OCI-LY1 (cell line): ENCODE data around the gene SGMS2.

Source experiments
- H2AFZ ChIP-seq: fragments of 200-600 bp; sonication (generic), shearing (Covaris generic); 2 replicates; pipeline ENCODE4 v1.6.0; 2014; ENCODE audit warnings: antibody characterized with exemption, mild to moderate bottlenecking, low read length
- H3F3A ChIP-seq: fragments of 200-600 bp; sonication (generic), shearing (Covaris generic); 2 replicates; pipeline ENCODE4 v1.6.0; 2014; ENCODE audit warnings: mild to moderate bottlenecking, antibody characterized with exemption, low read length, moderate library complexity; ENCODE audit not compliant: insufficient read depth
- H3K27ac ChIP-seq: fragments of 200-600 bp; sonication (generic); 2 replicates; pipeline ENCODE4 v1.5.1; 2014; ENCODE audit warnings: low read length, mixed run types, mild to moderate bottlenecking, low read depth; ENCODE audit not compliant: poor library complexity, severe bottlenecking
- H3K27me3 ChIP-seq: fragments of 200-600 bp; sonication (generic); 2 replicates; pipeline ENCODE4 v1.6.0; 2014; ENCODE audit warnings: antibody characterized with exemption, mild to moderate bottlenecking, low read length, moderate library complexity; ENCODE audit not compliant: insufficient read depth
- H3K36me3 ChIP-seq: fragments of 200-600 bp; sonication (generic); 2 replicates; pipeline ENCODE4 v1.6.1; 2014; ENCODE audit warnings: mild to moderate bottlenecking, antibody characterized with exemption, low read length, moderate library complexity, mixed read lengths; ENCODE audit not compliant: insufficient read depth
- H3K4me1 ChIP-seq: fragments of 200-600 bp; sonication (generic); 2 replicates; pipeline ENCODE4 v1.5.1; 2014; ENCODE audit warnings: mild to moderate bottlenecking, low read length, moderate library complexity; ENCODE audit not compliant: insufficient read depth, severe bottlenecking
- H3K4me2 ChIP-seq: fragments of 200-600 bp; sonication (generic), shearing (Covaris generic); 2 replicates; pipeline ENCODE4 v1.6.1; 2014; ENCODE audit warnings: low read length
- H3K4me3 ChIP-seq: fragments of 200-600 bp; sonication (generic); 2 replicates; pipeline ENCODE4 v1.5.1; 2014; ENCODE audit warnings: low read length, low read depth, mild to moderate bottlenecking, mixed read lengths; ENCODE audit not compliant: poor library complexity, severe bottlenecking
- H3K79me2 ChIP-seq: fragments of 200-600 bp; shearing (Covaris generic); 2 replicates; pipeline ENCODE4 v1.6.1; 2016; ENCODE audit warnings: mixed run types, low read length, mixed read lengths; ENCODE audit not compliant: insufficient read depth
- H3K9ac ChIP-seq: fragments of 200-600 bp; sonication (generic), shearing (Covaris generic); 2 replicates; pipeline ENCODE4 v1.6.1; 2014; ENCODE audit warnings: mild to moderate bottlenecking, low read length, mixed read lengths
- H3K9me2 ChIP-seq: fragments of 200-600 bp; sonication (generic), shearing (Covaris generic); 2 replicates; pipeline ENCODE4 v1.6.1; 2014; ENCODE audit warnings: low read depth, mild to moderate bottlenecking, low read length, mixed read lengths
- H3K9me3 ChIP-seq: fragments of 200-600 bp; shearing (Covaris generic); 2 replicates; pipeline ENCODE4 v1.6.1; 2014; ENCODE audit warnings: low read length, mixed read lengths
- H4K20me1 ChIP-seq: fragments of 200-600 bp; sonication (generic), shearing (Covaris generic); 2 replicates; pipeline ENCODE4 v1.6.0; 2016; ENCODE audit warnings: mild to moderate bottlenecking, low read length; ENCODE audit not compliant: insufficient read depth
- CTCF ChIP-seq: fragments of 200-600 bp; sonication (generic), shearing (Covaris generic); IDR thresholded peaks from 2 replicates; pipeline ENCODE4 v1.5.1; 2017; ENCODE audit warnings: mild to moderate bottlenecking, antibody characterized with exemption, low read length, moderate library complexity, mixed read lengths
- EZH2 ChIP-seq: fragments of 200-600 bp; sonication (generic), shearing (Covaris generic); IDR thresholded peaks from 2 replicates; pipeline ENCODE4 v1.8.0; 2017; ENCODE audit warnings: borderline replicate concordance, mixed run types, mild to moderate bottlenecking, antibody characterized with exemption, low read length, moderate library complexity, mixed read lengths

The SGMS2 gene

DNA sequence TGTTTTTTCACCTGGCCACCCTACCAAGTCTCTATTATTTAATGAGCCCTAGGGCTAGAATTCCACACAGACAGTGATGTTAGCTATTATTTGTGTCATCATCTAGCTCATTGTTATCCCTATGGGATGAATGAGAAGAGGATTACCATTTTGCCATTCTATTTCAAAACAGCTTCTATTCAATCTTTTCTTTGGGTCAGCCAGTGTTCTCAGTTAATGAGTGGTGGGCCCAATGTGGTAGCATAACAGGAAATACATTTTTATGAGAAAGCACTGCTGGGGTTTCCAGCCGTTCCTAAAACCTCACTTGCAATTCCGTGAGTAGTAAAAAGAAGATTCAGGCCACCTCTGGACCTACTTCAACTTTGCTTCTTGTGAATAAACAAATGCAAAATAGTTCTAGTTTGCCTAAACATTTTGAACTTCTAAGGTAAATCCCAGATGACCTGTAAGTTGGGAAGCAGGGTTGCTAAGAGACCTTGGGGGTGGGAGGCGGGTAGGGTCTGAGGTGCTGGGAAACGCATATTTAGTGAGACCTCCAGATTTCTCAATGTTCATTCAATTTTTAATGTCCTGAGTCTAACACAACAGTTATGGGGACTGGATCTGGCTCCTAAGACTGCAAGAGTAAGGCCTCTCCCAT lies 81.8 kb downstream of the SGMS2 start:
- H3K27ac ChIP-seq: no peak overlapping the region

DNA sequence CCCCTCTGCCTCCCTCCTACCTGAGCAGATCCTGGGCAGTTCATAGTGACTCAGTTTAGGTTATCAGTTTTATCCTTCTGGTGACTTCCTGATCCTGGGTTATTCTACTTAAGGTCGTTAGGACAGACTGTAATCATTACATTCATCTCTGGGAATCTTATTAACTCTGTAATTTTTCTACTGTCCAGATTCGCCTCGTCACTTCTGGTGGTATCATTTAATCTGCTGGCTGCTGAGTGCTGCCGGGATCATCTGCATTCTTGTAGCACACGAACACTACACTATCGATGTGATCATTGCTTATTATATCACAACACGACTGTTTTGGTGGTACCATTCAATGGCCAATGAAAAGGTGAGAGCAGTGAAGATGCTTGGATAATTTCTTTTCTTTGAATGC lies 83.6 kb downstream of the SGMS2 start:
- Histone ChIP-seq H3K27ac (no peak overlapping the region), H2AFZ (no peak overlapping the region), H3K9me3 (no peaks in the 10 kb centered on the region), H3K4me1 (no peaks in the 10 kb centered on the region), H3K9me2 (no peaks in the 10 kb centered on the region), H3K79me2 (no peaks in the 10 kb centered on the region), H3K4me3 (no peak overlapping the region), H3F3A (no peaks in the 10 kb centered on the region), H3K9ac (no peak overlapping the region), H3K36me3 (no peaks in the 10 kb centered on the region), H3K4me2 (no peak overlapping the region), H4K20me1 (no peaks in the 10 kb centered on the region), H3K27me3 (no peaks in the 10 kb centered on the region; the same call in 1 of the 2 replicates)
- no peak for TF ChIP-seq CTCF
- no peak for TF ChIP-seq EZH2

More for the DNA sequence above, 81.8 kb downstream of the SGMS2 start:
- Histone ChIP-seq H3K9ac (no peak overlapping the region), H3K27me3 (no peaks in the 10 kb centered on the region; the same call in 1 of the 2 replicates), H3K4me2 (no peak overlapping the region), H3K36me3 (no peaks in the 10 kb centered on the region), H3F3A (no peaks in the 10 kb centered on the region), H3K79me2 (no peaks in the 10 kb centered on the region), H3K4me3 (no peak overlapping the region), H4K20me1 (no peaks in the 10 kb centered on the region), H3K9me2 (no peaks in the 10 kb centered on the region), H2AFZ (no peak overlapping the region), H3K4me1 (no peaks in the 10 kb centered on the region), H3K9me3 (no peaks in the 10 kb centered on the region)
- TF ChIP-seq CTCF (no peak), EZH2 (no peak)

GRCh38 chr4:107913283-107913899 lies 88.7 kb downstream of the SGMS2 start:
- no peaks in the 10 kb centered on the region for H4K20me1 ChIP-seq
- H3K4me3 ChIP-seq: no peak overlapping the region
- H3K27me3 ChIP-seq: no peaks in the 10 kb centered on the region; the same call in 1 of the 2 replicates
- H3K9ac ChIP-seq: no peak overlapping the region
- no peaks in the 10 kb centered on the region for H3K79me2 ChIP-seq
- H3K9me3 ChIP-seq: no peaks in the 10 kb centered on the region
- H3K9me2 ChIP-seq: no peaks in the 10 kb centered on the region
- no peaks in the 10 kb centered on the region for H3F3A ChIP-seq
- H3K4me2 ChIP-seq: no peak overlapping the region
- no peak overlapping the region for H3K27ac ChIP-seq
- H3K36me3 ChIP-seq: no peaks in the 10 kb centered on the region
- no peak overlapping the region for H2AFZ ChIP-seq
- H3K4me1 ChIP-seq: no peaks in the 10 kb centered on the region
- TF ChIP-seq CTCF: peak; percentile 75
- no peak for TF ChIP-seq EZH2
